Amygdala (tissue), 56 donors: ENCODE results near the gene PTPN12.
"Not testable (repeated sequence)": the region's sequence is repeated elsewhere in the genome, so short reads cannot be mapped to it uniquely, and the experiment has no call there.

Source experiments
- DNase-seq, 56 donors: peaks; one replicate each; lab custom pipeline; 2025; lab: John Stamatoyannopoulos, UW

The PTPN12 gene

DNA sequence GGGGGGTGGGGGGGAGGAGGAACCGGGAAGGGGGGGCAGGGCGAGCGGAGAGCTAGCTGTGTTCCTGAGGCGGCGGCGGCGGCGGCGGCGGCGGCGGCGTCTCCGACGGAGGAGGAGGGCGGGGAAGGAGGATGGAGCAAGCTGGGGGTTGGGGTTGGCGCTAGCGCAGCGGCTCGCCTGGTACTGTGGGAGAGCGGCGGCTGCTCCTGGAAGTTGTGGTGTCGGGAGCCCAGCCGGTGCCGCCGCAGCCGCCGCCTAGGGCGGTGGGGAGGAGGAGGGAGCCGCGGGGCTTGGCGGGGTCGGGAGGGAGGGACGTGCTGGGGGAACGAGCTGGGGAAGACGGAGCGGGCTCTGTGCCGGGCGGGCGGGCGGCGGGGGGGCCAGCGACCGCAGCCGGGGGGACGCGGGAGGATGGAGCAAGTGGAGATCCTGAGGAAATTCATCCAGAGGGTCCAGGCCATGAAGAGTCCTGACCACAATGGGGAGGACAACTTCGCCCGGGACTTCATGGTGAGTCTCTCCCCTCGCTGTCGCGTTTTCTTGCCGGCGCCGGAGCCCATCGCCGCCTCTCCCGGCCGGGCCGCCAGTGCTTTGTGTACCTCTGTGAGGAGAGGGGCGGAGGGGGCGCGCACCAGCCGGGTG is at the start of gene PTPN12:
Gene PTPN12, plus strand, starts transcription at position 160 of the 642 bp plus-strand sequence. Its CDS starts 252 bp downstream, at position 412.
- peak in 26 of 56 donors; percentile 33 to 92 (median 78) for DNase-seq

DNA sequence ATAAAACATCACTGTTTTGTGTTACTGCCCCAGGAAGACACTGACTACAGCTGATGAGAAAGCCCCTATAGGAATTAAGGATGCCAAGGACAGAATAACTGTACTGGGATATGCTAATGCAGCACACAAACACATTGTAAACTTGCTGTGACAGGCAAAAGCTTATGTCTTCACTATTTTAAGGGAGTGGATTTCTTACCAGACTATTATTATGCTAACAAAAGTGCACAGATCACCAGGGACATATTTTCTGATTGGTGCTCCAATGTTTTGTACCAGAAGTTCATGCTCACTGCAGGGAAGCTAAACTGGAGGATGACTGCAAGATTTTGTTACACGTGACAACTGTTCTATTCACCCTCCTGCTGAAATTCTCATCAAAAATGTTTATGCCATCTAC is 48.1 kb upstream of the PTPN12 start:
- no peak for DNase-seq

DNA sequence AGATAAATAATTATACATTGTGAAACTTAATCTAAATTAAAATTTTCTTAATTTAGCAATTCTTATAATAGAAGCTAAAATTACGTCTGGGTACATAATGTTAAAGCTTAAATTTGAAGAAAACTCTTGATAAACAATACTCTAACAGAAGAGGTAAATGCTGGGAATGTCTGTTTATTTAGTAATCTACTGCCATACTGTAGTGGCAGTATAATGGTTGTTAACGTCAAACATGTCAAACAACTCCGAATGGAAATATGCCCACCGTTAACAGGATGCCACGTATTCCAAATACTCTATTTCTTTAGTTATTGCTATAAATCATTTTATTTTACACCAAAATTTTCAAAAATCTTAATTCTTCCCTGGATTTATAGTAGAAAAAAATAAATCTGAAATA is 40.0 kb upstream of the PTPN12 start:
- no peak for DNase-seq

- no peak for DNase-seq
Measured at GRCh38 chr7:77498659-77499379, 38.3 kb upstream of the PTPN12 start.

DNA sequence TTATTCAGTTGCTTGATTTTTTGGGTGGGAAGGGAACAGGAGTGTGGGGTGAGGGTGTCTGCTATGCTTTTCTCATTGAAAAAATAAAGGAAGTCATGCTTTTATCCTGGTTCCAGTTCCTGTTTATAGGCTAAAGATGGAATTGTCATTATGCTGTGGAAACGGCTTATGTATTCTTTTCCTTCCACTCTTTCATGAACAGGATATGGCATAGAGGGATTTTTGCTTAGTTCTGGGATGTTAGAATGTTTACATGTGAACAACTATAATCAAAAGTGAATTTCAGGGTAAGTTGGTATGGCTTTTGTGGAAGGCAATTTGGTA is 35.9 kb upstream of the PTPN12 start:
- no peak for DNase-seq

DNA sequence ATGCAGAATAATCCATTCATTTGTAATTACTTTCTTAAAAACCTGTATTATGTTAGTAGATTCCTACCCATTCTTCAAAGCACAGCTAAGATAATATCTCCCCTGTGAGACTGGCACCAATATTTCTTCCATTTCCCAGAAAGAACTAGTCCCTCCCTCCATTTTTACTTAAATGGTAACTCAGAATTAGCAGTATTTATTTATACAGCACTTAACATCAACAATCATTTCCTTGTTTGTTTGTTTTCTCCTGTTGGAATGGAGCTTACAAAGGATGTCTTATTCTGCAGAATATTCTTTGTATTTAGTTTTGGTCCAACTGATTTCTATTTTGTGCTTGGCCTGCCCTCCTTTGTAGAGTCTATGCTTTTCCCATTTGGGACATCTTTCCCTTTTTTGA is 32.1 kb upstream of the PTPN12 start:
- no peak for DNase-seq

DNA sequence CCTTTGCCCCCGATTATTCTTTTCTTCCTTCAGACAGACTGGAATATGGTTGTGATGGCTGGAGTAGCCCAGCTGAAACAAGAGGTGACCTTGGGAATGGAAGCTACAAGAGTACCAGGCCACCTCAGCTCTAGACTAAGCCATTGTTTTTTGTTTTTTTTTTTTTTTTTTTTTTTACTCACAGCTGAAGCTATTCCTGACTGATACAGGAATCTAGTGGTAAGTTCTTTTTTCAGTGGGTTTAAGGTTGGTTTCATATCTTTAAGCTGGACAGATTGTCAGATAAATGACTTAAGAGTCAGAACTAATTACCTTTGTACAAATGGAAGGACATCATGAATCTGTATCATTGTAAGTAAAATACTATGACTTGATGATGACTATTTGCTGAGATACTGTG is 30.2 kb upstream of the PTPN12 start:
- no peak for DNase-seq

DNA sequence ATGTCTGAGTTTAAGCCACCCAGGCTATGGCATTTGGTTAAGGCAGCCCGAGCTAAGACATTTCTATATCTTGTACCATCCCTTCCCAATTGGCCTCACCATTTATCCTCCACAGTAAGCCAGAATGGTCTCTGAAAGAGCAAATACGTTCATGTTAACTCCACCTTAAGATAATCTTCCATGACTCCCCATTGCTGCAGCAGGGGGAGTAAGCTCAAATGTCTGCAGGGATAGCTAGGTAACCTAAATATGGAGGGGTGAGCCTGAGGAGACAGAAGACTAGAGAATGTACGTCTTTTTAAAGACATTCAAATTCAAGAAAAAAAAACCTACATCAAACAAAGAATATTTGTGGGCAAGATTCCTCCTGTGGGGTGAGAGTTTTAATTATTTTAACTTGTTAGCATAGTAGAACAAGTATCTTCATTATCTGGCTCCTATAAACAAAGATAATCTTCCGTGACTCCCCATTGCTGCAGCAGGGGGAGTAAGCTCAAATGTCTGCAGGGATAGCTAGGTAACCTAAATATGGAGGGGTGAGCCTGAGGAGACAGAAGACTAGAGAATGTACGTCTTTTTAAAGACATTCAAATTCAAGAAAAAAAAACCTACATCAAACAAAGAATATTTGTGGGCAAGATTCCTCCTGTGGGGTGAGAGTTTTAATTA is 24.0 kb upstream of the PTPN12 start:
- DNase-seq, result not testable (repeated sequence)

DNA sequence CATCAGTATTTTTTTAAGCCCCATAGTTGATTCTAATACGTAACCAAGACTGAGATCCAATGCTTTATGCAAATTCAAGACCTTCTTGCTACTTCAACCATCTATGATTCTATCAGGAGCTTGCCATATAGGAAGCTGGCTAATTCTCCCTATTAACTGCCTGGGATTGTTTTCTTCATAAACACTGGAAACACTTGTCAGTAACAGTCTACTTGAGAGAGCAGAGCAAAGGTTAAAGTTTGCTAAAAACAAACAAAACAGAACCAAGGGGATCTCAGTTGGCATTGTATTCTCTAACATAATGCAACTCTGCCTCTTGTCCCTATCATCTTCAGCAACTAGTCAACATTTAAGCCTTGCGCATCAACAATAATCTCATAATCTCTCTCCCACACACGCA is 21.0 kb upstream of the PTPN12 start:
- DNase-seq, result no peak

DNA sequence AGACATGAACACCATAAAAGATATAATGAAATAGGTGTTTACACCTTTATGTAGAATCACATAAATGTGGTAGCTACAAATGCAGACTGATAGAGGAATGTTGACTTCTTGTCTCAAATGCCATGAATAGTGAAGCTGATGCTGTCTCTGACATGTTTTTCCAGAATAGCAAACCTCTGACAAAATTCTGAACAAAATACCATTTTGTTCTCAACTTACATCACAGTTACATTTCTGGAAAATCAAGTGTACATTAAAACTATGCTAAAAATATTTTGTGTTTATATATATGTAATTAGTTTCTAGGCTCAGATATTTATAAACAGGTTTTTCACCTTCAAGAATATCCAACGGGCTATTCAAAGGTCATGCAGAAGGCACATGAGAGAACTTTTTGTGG is 16.8 kb upstream of the PTPN12 start:
- DNase-seq, result no peak

DNA sequence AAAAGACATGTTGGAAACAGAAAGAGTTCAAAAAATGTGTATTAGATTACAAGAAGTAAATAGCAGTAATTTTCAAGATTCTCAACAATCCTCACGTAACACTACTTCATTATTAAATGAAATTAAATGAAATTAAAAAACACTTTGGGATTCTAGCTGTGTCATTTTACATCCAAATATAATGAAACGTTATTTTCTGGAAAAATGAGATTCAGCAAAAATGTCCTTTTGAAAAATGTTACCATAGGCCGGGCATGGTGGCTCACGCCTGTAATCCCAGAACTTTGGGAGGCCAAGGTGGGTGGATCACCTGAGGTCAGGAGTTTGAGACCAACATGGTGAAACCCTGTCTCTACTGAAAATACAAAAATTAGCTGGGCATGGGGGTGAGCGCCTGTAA is 15.6 kb upstream of the PTPN12 start:
- not testable (repeated sequence) for DNase-seq

DNA sequence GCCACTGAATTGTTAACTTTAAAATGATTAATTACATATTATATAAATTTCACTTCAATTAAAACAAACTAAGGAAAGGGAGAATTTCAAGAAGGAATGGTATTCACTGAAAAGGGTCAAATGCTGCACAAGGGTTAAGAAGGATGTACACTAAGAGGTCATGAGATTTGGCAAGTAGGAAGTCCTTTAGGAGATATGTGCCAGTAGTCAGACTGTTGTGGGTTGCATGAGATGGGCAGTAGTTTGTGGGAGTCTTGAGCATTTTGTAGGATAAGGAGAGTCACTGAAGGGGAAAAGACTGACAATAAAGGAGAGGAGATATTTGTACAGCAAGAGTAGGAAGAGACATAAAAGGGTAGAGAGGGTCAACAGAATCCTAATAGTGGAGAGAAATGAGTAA is 12.4 kb upstream of the PTPN12 start:
- DNase-seq, result no peak

GRCh38 chr7:77525231-77525630 is 11.9 kb upstream of the PTPN12 start:
- no peak for DNase-seq

DNA sequence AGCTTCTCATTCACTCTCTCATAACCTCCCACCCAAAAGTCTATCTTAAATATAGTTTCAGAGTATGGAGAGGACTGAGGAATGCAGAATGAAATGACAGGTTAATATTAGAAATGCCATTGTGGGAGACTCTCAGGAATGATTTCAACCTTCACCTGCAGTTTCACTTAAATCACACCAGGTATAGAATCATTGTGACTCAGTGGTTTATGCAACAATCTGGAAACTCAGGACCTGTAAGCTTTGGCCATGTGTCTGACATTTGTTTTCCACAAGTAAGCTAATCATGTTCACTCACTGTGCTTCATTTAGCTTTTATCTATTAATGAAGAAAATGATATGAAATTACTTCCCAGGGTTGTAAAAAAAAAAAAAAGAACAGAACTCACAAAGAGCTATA is 8.7 kb upstream of the PTPN12 start:
- DNase-seq, result no peak

- no peak for DNase-seq
Measured at GRCh38 chr7:77529279-77529678, 7.8 kb upstream of the PTPN12 start.

- no peak for DNase-seq
Measured at GRCh38 chr7:77531038-77531437, 6.1 kb upstream of the PTPN12 start.

- DNase-seq, result no peak
Measured at GRCh38 chr7:77532247-77532646, 4.8 kb upstream of the PTPN12 start.

GRCh38 chr7:77532732-77533131 is 4.4 kb upstream of the PTPN12 start:
- not testable (repeated sequence) for DNase-seq

DNA sequence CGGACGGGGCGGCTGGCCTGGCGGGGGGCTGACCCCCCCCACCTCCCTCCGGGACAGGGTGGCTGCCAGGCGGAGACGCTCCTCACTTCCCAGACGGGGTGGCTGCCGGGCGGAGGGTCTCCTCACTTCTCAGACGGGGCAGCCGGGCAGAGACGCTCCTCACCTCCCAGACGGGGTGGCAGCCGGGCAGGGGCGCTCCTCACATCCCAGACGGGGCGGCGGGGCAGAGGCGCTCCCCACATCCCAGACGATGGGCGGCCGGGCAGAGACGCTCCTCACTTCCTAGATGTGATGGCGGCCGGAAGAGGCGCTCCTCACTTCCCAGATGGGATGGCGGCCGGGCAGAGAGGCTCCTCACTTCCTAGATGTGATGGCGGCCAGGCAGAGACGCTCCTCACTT is 3.0 kb upstream of the PTPN12 start:
- DNase-seq, result not testable (repeated sequence)

DNA sequence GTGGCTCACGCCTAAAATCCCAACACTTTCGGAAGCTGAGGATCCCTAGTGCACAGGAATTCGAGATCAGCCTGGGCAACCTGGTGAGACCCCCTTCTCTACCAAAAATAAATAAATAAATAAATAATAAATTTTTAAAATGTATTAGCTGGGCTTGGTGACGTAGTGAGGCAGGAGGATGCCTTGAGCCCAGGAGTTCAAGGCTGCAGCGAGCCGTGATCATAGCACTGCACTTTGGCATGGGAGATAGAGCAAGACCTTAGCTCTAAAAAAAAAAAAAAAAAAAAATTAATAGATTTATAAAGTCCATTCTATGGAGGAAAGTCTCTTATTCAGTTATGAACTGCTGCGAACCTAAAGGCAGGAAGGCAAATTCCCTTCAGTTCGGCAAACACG is 1.1 kb upstream of the PTPN12 start:
- DNase-seq, result no peak

- DNase-seq, result peak; percentile 74 to 98 (median 96)
Measured at GRCh38 chr7:77536413-77537135, 521 bp upstream of the PTPN12 start.
